Measurements from ENCODE around the gene BCKDHA.

The BCKDHA gene

DNA sequence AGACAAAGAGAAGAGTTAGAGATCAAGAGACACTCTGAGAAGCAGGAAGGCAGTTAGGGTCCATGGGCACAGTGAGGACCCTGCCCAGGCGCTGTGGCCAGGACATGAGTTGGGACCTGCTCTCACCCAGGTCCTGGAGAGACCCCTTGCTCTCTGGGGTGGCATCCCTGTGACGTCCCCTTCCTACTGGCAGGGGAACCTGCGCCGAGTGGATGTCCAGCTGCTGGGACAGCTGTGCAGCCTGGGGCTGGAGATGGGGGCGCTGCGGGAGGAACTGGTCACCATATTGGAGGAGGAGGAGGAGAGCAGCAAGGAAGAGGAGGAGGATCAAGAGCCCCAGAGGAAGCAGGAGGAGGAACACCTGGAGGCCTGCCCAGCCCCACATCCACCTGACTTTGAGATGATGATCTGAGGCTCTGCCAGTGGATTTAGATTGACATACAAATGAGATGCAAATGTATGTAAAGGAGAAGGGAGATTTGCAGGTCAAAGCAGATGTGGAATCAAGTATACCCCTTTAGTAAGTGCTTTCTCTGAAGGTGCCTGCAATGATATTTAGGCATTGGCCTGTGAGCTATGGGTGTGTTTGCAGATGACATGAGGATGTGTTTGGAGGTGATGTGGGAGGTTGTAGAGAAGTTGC, 46.3 kb downstream of the BCKDHA start:
- Histone ChIP-seq H3K27me3 (replicated peaks) (no peaks in the 10 kb centered on the region), H3K27ac (no peak overlapping the region), H3K4me3 (ENCODE audit: low read depth, low read length) (no peak overlapping the region), H3K36me3 (replicated peaks) (no peaks in the 10 kb centered on the region)
- TF ChIP-seq, protein P1, sequence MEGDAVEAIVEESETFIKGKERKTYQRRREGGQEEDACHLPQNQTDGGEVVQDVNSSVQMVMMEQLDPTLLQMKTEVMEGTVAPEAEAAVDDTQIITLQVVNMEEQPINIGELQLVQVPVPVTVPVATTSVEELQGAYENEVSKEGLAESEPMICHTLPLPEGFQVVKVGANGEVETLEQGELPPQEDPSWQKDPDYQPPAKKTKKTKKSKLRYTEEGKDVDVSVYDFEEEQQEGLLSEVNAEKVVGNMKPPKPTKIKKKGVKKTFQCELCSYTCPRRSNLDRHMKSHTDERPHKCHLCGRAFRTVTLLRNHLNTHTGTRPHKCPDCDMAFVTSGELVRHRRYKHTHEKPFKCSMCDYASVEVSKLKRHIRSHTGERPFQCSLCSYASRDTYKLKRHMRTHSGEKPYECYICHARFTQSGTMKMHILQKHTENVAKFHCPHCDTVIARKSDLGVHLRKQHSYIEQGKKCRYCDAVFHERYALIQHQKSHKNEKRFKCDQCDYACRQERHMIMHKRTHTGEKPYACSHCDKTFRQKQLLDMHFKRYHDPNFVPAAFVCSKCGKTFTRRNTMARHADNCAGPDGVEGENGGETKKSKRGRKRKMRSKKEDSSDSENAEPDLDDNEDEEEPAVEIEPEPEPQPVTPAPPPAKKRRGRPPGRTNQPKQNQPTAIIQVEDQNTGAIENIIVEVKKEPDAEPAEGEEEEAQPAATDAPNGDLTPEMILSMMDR (IDR thresholded peaks at IDR 0.05; ENCODE audit: low read depth, low read length, missing control alignments): no peak
- DNase-seq: no peak
- in situ Hi-C loops (cut with HindIII; ENCODE audit: low pct_ligation_motif_present, low sequenced_read_pairs): no loop called here

DNA sequence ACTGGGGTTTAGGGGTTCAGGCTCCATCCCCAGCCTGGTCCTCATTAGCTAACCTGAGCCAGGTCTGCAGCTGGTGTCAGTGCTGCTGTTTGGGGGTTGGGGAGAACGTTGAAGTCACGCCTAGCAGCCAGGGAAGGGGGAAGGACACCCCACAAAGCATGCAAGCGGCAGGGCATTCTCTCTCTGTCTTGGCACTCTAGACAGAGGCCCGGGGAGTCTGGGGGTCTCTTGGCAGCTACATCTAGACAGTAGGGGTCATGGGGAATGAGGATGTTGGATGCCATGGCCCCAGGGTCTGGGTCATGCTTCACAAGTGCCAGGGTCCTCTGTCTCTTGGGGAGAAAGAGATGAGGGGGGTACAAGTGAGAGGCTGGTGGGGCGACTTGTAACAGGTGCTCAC, 48.0 kb downstream of the BCKDHA start:
- Histone ChIP-seq H3K27ac (no peak overlapping the region), H3K36me3 (replicated peaks) (no peaks in the 10 kb centered on the region), H3K27me3 (replicated peaks) (no peaks in the 10 kb centered on the region), H3K4me3 (ENCODE audit: low read depth, low read length) (no peak overlapping the region)
- in situ Hi-C loops (cut with HindIII; ENCODE audit: low pct_ligation_motif_present, low sequenced_read_pairs): no loop called here
- TF ChIP-seq, protein P1 (IDR thresholded peaks at IDR 0.05; ENCODE audit: low read depth, low read length, missing control alignments): no peak
- DNase-seq: no peak

GRCh38 chr19:41447732-41448332, 50.2 kb downstream of the BCKDHA start:
- H3K4me3 ChIP-seq (ENCODE audit: low read depth, low read length): no peak overlapping the region
- H3K27me3 ChIP-seq (replicated peaks): no peaks in the 10 kb centered on the region
- no peaks in the 10 kb centered on the region for H3K36me3 ChIP-seq (replicated peaks)
- DNase-seq: no peak
- in situ Hi-C loops (cut with HindIII; ENCODE audit: low pct_ligation_motif_present, low sequenced_read_pairs): no loop called here
- no peak overlapping the region for H3K27ac ChIP-seq
- TF ChIP-seq, protein P1 (IDR thresholded peaks at IDR 0.05; ENCODE audit: low read depth, low read length, missing control alignments): no peak

GRCh38 chr19:41449079-41449864, 51.7 kb downstream of the BCKDHA start:
- H3K27ac ChIP-seq: no peak overlapping the region
- H3K27me3 ChIP-seq (replicated peaks): no peaks in the 10 kb centered on the region
- no peaks in the 10 kb centered on the region for H3K36me3 ChIP-seq (replicated peaks)
- peak; percentile 60 for DNase-seq
- in situ Hi-C loops (cut with HindIII; ENCODE audit: low pct_ligation_motif_present, low sequenced_read_pairs): no loop called here
- peak overlapping the region; percentile 24 for H3K4me3 ChIP-seq (ENCODE audit: low read depth, low read length)
- TF ChIP-seq, protein P1 (IDR thresholded peaks at IDR 0.05; ENCODE audit: low read depth, low read length, missing control alignments): peak; percentile 99

DNA sequence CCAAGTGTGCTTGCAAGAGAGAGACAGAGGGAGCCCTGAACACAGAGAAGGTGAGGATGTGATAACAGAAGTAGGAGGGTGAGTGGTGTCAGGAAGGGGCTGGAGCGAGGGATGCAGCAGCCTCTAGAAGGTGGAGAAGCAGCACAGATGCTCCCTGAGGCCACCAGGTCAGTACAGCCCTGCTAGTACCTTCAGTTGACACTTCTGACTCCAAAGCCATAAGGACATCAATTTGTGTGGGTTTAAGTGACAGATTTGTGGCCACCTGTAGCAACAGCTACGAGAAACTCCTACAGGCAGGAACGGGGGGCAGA, 52.2 kb downstream of the BCKDHA start:
- Histone ChIP-seq H3K4me3 (ENCODE audit: low read depth, low read length) (no peak overlapping the region), H3K27ac (no peak overlapping the region), H3K36me3 (replicated peaks) (no peaks in the 10 kb centered on the region), H3K27me3 (replicated peaks) (no peaks in the 10 kb centered on the region)
- TF ChIP-seq, protein P1 (IDR thresholded peaks at IDR 0.05; ENCODE audit: low read depth, low read length, missing control alignments): no peak
- in situ Hi-C loops (cut with HindIII; ENCODE audit: low pct_ligation_motif_present, low sequenced_read_pairs): no loop called here
- no peak for DNase-seq

All from brain microvascular endothelial cell (primary cell).